DOHH2 (cell line): Measurements from ENCODE around the gene PRR14L.

Experiments
- CTCF ChIP-seq: fragments of 200-600 bp; sonication (generic); IDR thresholded peaks from one replicate; pipeline ENCODE4 v1.5.1; 2014; ENCODE audit warnings: antibody characterized with exemption, mild to moderate bottlenecking, low read depth, low read length; ENCODE audit not compliant: poor library complexity, severe bottlenecking
- EZH2phosphoT487 ChIP-seq: fragments of 200-600 bp; sonication (generic); IDR thresholded peaks from 2 replicates; pipeline ENCODE4 v1.6.1; 2017; ENCODE audit warnings: borderline replicate concordance, mild to moderate bottlenecking, antibody characterized with exemption, low read length, moderate library complexity, mixed read lengths

- no peak for TF ChIP-seq CTCF
- no peak for TF ChIP-seq EZH2phosphoT487
These were observed 114.2 kb downstream of the PRR14L start for GRCh38 chr22:31635638-31636306.
